IMR-90 (cell line): ENCODE data around the gene KCNH6. TPM values are rescaled to one million over a fixed set of nuclear protein-coding genes. Genes with fewer than 3 reads are reported as not detected.

Experiments used
- ATAC-seq: fragments of 200-7000 bp; cut with Tn5 transposase; 2 replicates; pipeline ENCODE4 v1.9.1; 2020; ENCODE audit warnings: low read depth, mild to moderate bottlenecking, moderate library complexity
- BruUV-seq: library from RNA; stranded (reverse); fragments of 400-500 nt; replicated peaks from 2 replicates; lab custom pipeline; 2021; lab: Mats Ljungman, UMichigan
- CTCF ChIA-PET: fragments of 300-600 bp; formaldehyde crosslinking; extraction: SDS; loops from one replicate; lab custom pipeline; 2021; ENCODE audit warnings: antibody characterized with exemption; lab: Yijun Ruan, JAX
- POLR2A ChIA-PET: fragments of 300-600 bp; sonication (Branson Sonifier 250); formaldehyde crosslinking; loops from one replicate; lab custom pipeline; 2022; ENCODE audit warnings: antibody characterized with exemption; ENCODE audit not compliant: unreplicated experiment; lab: Charles Lee
- DNase-seq: peaks from one replicate; pipeline ENCODE4 v3.0.0; 2013
- H2AFZ ChIP-seq: replicated peaks from 2 replicates; pipeline ENCODE3; 2013; ENCODE audit warnings: low read length, mild to moderate bottlenecking; ENCODE audit not compliant: poor library complexity
- H2AK5ac ChIP-seq: 2 replicates; pipeline ENCODE4 v1.6.1; 2013; ENCODE audit warnings: low read depth, low read length, inconsistent platforms
- H2AK9ac ChIP-seq: replicated peaks from 2 replicates; pipeline ENCODE3; 2013; ENCODE audit warnings: mild to moderate bottlenecking, low read depth, low read length, moderate library complexity; ENCODE audit not compliant: poor library complexity
- H2BK120ac ChIP-seq: 2 replicates; pipeline ENCODE4 v1.6.1; 2013; ENCODE audit warnings: low read depth, low read length, inconsistent platforms
- H2BK15ac ChIP-seq: 3 replicates; pipeline ENCODE4 v1.6.1; 2013; ENCODE audit warnings: low read depth, low read length, inconsistent platforms
- H2BK20ac ChIP-seq: 2 replicates; pipeline ENCODE4 v1.6.1; 2013; ENCODE audit warnings: low read depth, mild to moderate bottlenecking, inconsistent platforms, low read length, moderate library complexity
- H2BK5ac ChIP-seq: 2 replicates; pipeline ENCODE4 v1.6.1; 2013; ENCODE audit warnings: mild to moderate bottlenecking, low read depth, low read length, inconsistent platforms; ENCODE audit not compliant: poor library complexity, severe bottlenecking
- H3K14ac ChIP-seq: replicated peaks from 2 replicates; pipeline ENCODE4 v1.6.1; 2013; ENCODE audit warnings: low read depth, low read length, inconsistent platforms
- H3K18ac ChIP-seq: 2 replicates; pipeline ENCODE4 v1.6.1; 2013; ENCODE audit warnings: low read depth, low read length, control low read depth
- H3K23ac ChIP-seq: 2 replicates; pipeline ENCODE4 v1.6.1; 2013; ENCODE audit warnings: low read depth, low read length, inconsistent platforms
- H3K27ac ChIP-seq: 2 replicates; pipeline ENCODE4 v1.5.1; 2013; ENCODE audit warnings: mild to moderate bottlenecking, control low read depth, low read length; ENCODE audit not compliant: insufficient read depth
- H3K27me3 ChIP-seq: 2 replicates; pipeline ENCODE4 v1.6.1; 2013; ENCODE audit warnings: low read length; ENCODE audit not compliant: control insufficient read depth, insufficient read depth
- H3K36me3 ChIP-seq: 2 replicates; pipeline ENCODE4 v1.6.1; 2013; ENCODE audit warnings: low read length, mixed read lengths; ENCODE audit not compliant: control insufficient read depth, insufficient read depth
- H3K4ac ChIP-seq: 2 replicates; pipeline ENCODE4 v1.6.1; 2013; ENCODE audit warnings: low read depth, low read length, inconsistent platforms
- H3K4me1 ChIP-seq: 2 replicates; pipeline ENCODE4 v1.6.1; 2013; ENCODE audit warnings: low read length, mixed read lengths; ENCODE audit not compliant: control insufficient read depth, insufficient read depth
- H3K4me2 ChIP-seq: 2 replicates; pipeline ENCODE4 v1.6.1; 2013; ENCODE audit warnings: low read depth, mild to moderate bottlenecking, control low read depth, low read length, moderate library complexity
- H3K4me3 ChIP-seq: 2 replicates; pipeline ENCODE4 v1.5.1; 2013; ENCODE audit warnings: low read depth, mild to moderate bottlenecking, control low read depth, low read length, moderate library complexity; ENCODE audit not compliant: insufficient read depth
- H3K56ac ChIP-seq: 2 replicates; pipeline ENCODE4 v1.6.1; 2013; ENCODE audit warnings: low read length, inconsistent platforms; ENCODE audit not compliant: insufficient read depth; ENCODE audit errors: extremely low read depth
- H3K79me1 ChIP-seq, 2 experiments: 2 replicates each; pipeline ENCODE4 v1.6.1; 2013; ENCODE audit warnings: low read length in 2 of 2, inconsistent platforms in 1 of 2, low read depth in 1 of 2
- H3K9ac ChIP-seq: 2 replicates; pipeline ENCODE4 v1.6.1; 2013; ENCODE audit warnings: low read depth, low read length, control low read depth
- H3K9me1 ChIP-seq: 2 replicates; pipeline ENCODE4 v1.6.1; 2013; ENCODE audit warnings: low read length, inconsistent platforms; ENCODE audit not compliant: insufficient read depth
- H3K9me3 ChIP-seq: 2 replicates; pipeline ENCODE4 v1.6.1; 2013; ENCODE audit warnings: low read length; ENCODE audit not compliant: control insufficient read depth, insufficient read depth
- H4K20me1 ChIP-seq: 2 replicates; pipeline ENCODE4 v1.6.1; 2013; ENCODE audit warnings: low read length, inconsistent platforms; ENCODE audit not compliant: insufficient read depth
- H4K5ac ChIP-seq: 2 replicates; pipeline ENCODE4 v1.6.1; 2013; ENCODE audit warnings: mild to moderate bottlenecking, low read depth, low read length, control low read depth
- H4K8ac ChIP-seq, 2 experiments: 2 replicates each; pipeline ENCODE4 v1.6.1; 2013; ENCODE audit warnings: low read depth in 2 of 2, low read length in 2 of 2, control low read depth in 1 of 2, inconsistent platforms in 1 of 2
- H4K91ac ChIP-seq: 2 replicates; pipeline ENCODE4 v1.6.1; 2013; ENCODE audit warnings: low read depth, low read length, inconsistent platforms; ENCODE audit not compliant: insufficient read depth
- BHLHE40 ChIP-seq: fragments of 150-350 bp; IDR thresholded peaks from 2 replicates; pipeline ENCODE4 v1.6.1; 2016; ENCODE audit warnings: mild to moderate bottlenecking, low read depth, low read length
- CEBPB ChIP-seq: IDR thresholded peaks from 2 replicates; pipeline ENCODE4 v1.6.1; 2012; ENCODE audit warnings: low read depth, low read length, improper control_type of control experiment
- MAZ ChIP-seq: IDR thresholded peaks from 2 replicates; pipeline ENCODE4 v1.6.1; 2012; ENCODE audit warnings: low read depth, mild to moderate bottlenecking, low read length, improper control_type of control experiment, moderate library complexity, borderline replicate concordance
- POLR2A ChIP-seq: IDR thresholded peaks from 2 replicates; pipeline ENCODE4 v1.6.1; 2012; ENCODE audit warnings: mild to moderate bottlenecking, low read depth, low read length
- RAD21 ChIP-seq: IDR thresholded peaks from 2 replicates; pipeline ENCODE4 v1.6.1; 2012; ENCODE audit warnings: low read length, improper control_type of control experiment
- RFX5 ChIP-seq: IDR thresholded peaks from 2 replicates; pipeline ENCODE4 v1.8.0; 2012; ENCODE audit warnings: low read depth, mild to moderate bottlenecking, low read length, moderate library complexity
- WGBS, 2 experiments: methylation state at CpG; one replicate each; pipeline versions ENCODE4 v1.1.5 to v1.1.7; 2013; ENCODE audit warnings: missing lambda C conversion rate in 2 of 2; ENCODE audit not compliant: insufficient read length in 1 of 2; ENCODE audit errors: extremely low coverage in 2 of 2; 5-methylcytosine and 5-hydroxymethylcytosine counted together
- dilution Hi-C: fragments of 300-500 bp; cut with HindIII; formaldehyde crosslinking; loops from one replicate; pipeline ENCODE4 v1.14.3; 2018; ENCODE audit warnings: low sequenced_read_pairs; ENCODE audit not compliant: unreplicated experiment
- in situ Hi-C: fragments of 300-500 bp; cut with MboI; formaldehyde crosslinking; loops from 3 replicates; pipeline ENCODE4 v1.14.3; 2019; ENCODE audit warnings: low sequenced_read_pairs, inconsistent platforms, mixed read lengths
- intact Hi-C: fragments of 100-400 bp; cut with micrococcal nuclease; formaldehyde crosslinking; loops from 2 replicates; pipeline ENCODE4 v1.10.0; 2022
- polyA plus RNA-seq, 3 experiments: library from polyadenylated mRNA; depleted of rRNA; stranded (reverse); fragments of >200 nt; gene quantifications; 2 replicates each; pipeline ENCODE4 v1.2.3, GENCODE V29; 2012; ENCODE audit warnings: low replicate concordance in 1 of 3
- total RNA-seq: library from RNA; depleted of rRNA; stranded (reverse); fragments of >200 nt; gene quantifications from 2 replicates; pipeline ENCODE4 v1.2.3, GENCODE V29; 2012
- TF ChIP-seq, protein P1 (sequence below): conservative IDR thresholded peaks from 2 replicates; pipeline ENCODE4 v1.5.1; 2012; ENCODE audit warnings: mild to moderate bottlenecking, low read depth, low read length, improper control_type of control experiment

The KCNH6 gene
- total and polyA plus RNA-seq, 2 of the 4 experiments (the other 2 are of a cell fraction): 0.17 to 0.18 TPM

DNA sequence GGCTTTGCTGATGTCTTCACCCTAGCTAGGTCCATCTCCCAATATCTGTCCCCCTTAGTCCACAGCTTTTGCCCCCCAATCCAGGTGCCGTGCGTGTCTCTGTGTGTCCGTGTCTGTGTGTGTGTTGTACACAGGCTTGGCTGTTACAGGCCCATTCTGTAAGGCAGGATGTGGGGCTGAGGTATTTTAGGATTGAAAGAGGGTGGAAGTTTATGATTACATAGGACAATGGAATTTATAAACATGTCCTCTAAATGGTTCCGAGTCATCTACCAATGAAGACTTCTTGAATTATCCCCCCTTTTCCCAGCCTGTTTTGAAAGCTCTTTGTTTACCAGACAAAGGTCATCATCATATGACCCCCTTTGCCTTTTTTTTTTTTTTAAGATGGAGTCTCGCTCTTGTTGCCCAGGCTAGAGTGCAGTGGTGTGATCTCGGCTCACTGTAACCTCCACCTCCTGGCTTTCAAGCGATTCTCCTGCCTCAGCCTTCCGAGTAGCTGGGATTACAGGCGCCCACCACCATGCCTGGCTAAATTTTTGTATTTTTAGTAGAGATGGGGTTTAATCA is 24.4 kb upstream of the KCNH6 start:
- H3K23ac ChIP-seq: peak overlapping the region; percentile 83; the same call in 1 of the 2 replicates
- TF ChIP-seq MAZ (peak; percentile 21; the same call in 1 of the 2 replicates), RFX5 (no peak), CEBPB (peak; percentile 17; the same call in 1 of the 2 replicates), RAD21 (no peak), BHLHE40 (0 out of 2 replicates have a peak, but pooled peaks have one; percentile 25), POLR2A (peak; percentile 40; the same call in 1 of the 2 replicates)
- TF ChIP-seq, protein P1, sequence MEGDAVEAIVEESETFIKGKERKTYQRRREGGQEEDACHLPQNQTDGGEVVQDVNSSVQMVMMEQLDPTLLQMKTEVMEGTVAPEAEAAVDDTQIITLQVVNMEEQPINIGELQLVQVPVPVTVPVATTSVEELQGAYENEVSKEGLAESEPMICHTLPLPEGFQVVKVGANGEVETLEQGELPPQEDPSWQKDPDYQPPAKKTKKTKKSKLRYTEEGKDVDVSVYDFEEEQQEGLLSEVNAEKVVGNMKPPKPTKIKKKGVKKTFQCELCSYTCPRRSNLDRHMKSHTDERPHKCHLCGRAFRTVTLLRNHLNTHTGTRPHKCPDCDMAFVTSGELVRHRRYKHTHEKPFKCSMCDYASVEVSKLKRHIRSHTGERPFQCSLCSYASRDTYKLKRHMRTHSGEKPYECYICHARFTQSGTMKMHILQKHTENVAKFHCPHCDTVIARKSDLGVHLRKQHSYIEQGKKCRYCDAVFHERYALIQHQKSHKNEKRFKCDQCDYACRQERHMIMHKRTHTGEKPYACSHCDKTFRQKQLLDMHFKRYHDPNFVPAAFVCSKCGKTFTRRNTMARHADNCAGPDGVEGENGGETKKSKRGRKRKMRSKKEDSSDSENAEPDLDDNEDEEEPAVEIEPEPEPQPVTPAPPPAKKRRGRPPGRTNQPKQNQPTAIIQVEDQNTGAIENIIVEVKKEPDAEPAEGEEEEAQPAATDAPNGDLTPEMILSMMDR: no peak
- peak overlapping the region; percentile 92 for H3K56ac ChIP-seq
- peaks cover 24% of the 10 kb centered on the region for H3K9me1 ChIP-seq
- peak overlapping the region; percentile 80; the same call in 1 of the 2 replicates for H3K14ac ChIP-seq
- H3K9me3 ChIP-seq: no peaks in the 10 kb centered on the region
- intact Hi-C loops (no loop called here), dilution Hi-C loops (no loop called here), in situ Hi-C loops (no loop called here)
- H3K27me3 ChIP-seq: no peaks in the 10 kb centered on the region
- BruUV-seq: no TSS peak
- H2BK15ac ChIP-seq: peak overlapping the region; percentile 74
- no peaks in the 10 kb centered on the region for H3K36me3 ChIP-seq
- peak overlapping the region; percentile 89 for H2AFZ ChIP-seq
- peak overlapping the region; percentile 91 for H2AK9ac ChIP-seq
- WGBS, 2 experiments: no CpG with 5 or more reads among the region's 9 CpGs
- H3K4me1 ChIP-seq: peaks cover 27% of the 10 kb centered on the region
- H4K8ac ChIP-seq: peak overlapping the region; percentile 39 to 98
- peak overlapping the region; percentile 99 for H2AK5ac ChIP-seq
- peak overlapping the region; percentile 91 for H4K91ac ChIP-seq
- no peak overlapping the region for H3K4me3 ChIP-seq
- H4K20me1 ChIP-seq: no peaks in the 10 kb centered on the region
- DNase-seq: peak; percentile 92
- 0 out of 2 replicates have a peak overlapping the region, but pooled peaks have one; percentile 1 for H3K9ac ChIP-seq
- peak overlapping the region; percentile 98 for H2BK120ac ChIP-seq
- peak overlapping the region; percentile 23 for H3K18ac ChIP-seq
- peak overlapping the region; percentile 5; the same call in 1 of the 2 replicates for H4K5ac ChIP-seq
- H2BK5ac ChIP-seq: peak overlapping the region; percentile 91
- H3K4me2 ChIP-seq: peak overlapping the region; percentile 8
- H2BK20ac ChIP-seq: peak overlapping the region; percentile 97
- CTCF ChIA-PET: interaction anchor here (1.0 kb wide), 1 partner anchor 73 kb away, joined by 3 read pairs; no protein-coding TSS in a partner anchor
- peak overlapping the region; percentile 79 for H3K27ac ChIP-seq
- peak overlapping the region; percentile 98 for H3K4ac ChIP-seq
- ATAC-seq: peak; percentile 86
- H3K79me1 ChIP-seq: peaks cover 0 to 2% of the 10 kb centered on the region in 2 experiments; a peak in 1 of 4 replicates
- POLR2A ChIA-PET: interaction anchor here (0.6 to 0.8 kb wide), 3 partner anchors 17 to 694 kb away, joined by 3 read pairs; no protein-coding TSS in a partner anchor
